ENCODE measurements around the gene DNAH12. TPM values are rescaled to one million over a fixed set of nuclear protein-coding genes. Genes with fewer than 3 reads are reported as not detected.

The DNAH12 gene
- total RNA-seq = 1 to 10 TPM; 2.8 to 7.8 TPM
- 1 to 10 TPM; 5.9 to 6.1 TPM for polyA plus RNA-seq (ENCODE audit: insufficient read length in 2 of 2)
- long read RNA-seq, donor 1 = 0 reads
- long read RNA-seq, donor 2 = 0 reads
- long read RNA-seq, donor 3 = 0 reads
- long read RNA-seq, donor 4, partial matches to known transcripts = 27 of 27 reads
- long read RNA-seq, donor 4, other reads (novel, unspliced or antisense) = 0 of 27 reads

GRCh38 chr3:57544181-57545125 is at the start of gene DNAH12:
TSS of gene DNAH12 (minus strand) at chr3:57544344. CDS start at chr3:57542870, 1,474 bp downstream.
- peak within 1 kb of the TSS; percentile 39 for H3K4me3 ChIP-seq (ENCODE audit: low read depth, low read length)
- no peaks in the 10 kb centered on the region for H3K27me3 ChIP-seq (ENCODE audit: control insufficient read depth, insufficient read depth, low read length)
- WGBS (ENCODE audit: insufficient coverage) = 2% methylated on average over 15 of the region's 20 CpGs
- H3K4me1 ChIP-seq (ENCODE audit: control insufficient read depth, insufficient read depth, low read length) = peaks cover 16% of the 10 kb centered on the region
- H3K9me3 ChIP-seq (ENCODE audit: control insufficient read depth, insufficient read depth, low read length) = no peaks in the 10 kb centered on the region
- H3K36me3 ChIP-seq (ENCODE audit: control insufficient read depth, insufficient read depth, low read length) = no peaks in the 10 kb centered on the region
- peak; percentile 40 to 90 (median 56) for DNase-seq (ENCODE audit: low read depth in 4 of 6, low spot score in 6 of 6)
- peak within 1 kb of the TSS; percentile 52 for H3K27ac ChIP-seq (ENCODE audit: low read depth, low read length)

GRCh38 chr3:57592306-57592705 is 48.2 kb upstream of the DNAH12 start:
- no peak overlapping the region for H3K4me3 ChIP-seq (ENCODE audit: low read depth, low read length)
- peaks cover 11% of the 10 kb centered on the region for H3K36me3 ChIP-seq (ENCODE audit: control insufficient read depth, insufficient read depth, low read length)
- H3K27me3 ChIP-seq (ENCODE audit: control insufficient read depth, insufficient read depth, low read length) = no peaks in the 10 kb centered on the region
- no peak for DNase-seq (ENCODE audit: low read depth in 4 of 6, low spot score in 6 of 6)
- 100% methylated on average over 1 of the region's 6 CpGs for WGBS (ENCODE audit: insufficient coverage)
- no peaks in the 10 kb centered on the region for H3K9me3 ChIP-seq (ENCODE audit: control insufficient read depth, insufficient read depth, low read length)
- H3K27ac ChIP-seq (ENCODE audit: low read depth, low read length) = no peak overlapping the region
- peaks cover 14% of the 10 kb centered on the region for H3K4me1 ChIP-seq (ENCODE audit: control insufficient read depth, insufficient read depth, low read length)

GRCh38 chr3:57587905-57588304 is 43.8 kb upstream of the DNAH12 start:
- Histone ChIP-seq H3K9me3 (ENCODE audit: control insufficient read depth, insufficient read depth, low read length) (no peaks in the 10 kb centered on the region), H3K27me3 (ENCODE audit: control insufficient read depth, insufficient read depth, low read length) (no peaks in the 10 kb centered on the region), H3K36me3 (ENCODE audit: control insufficient read depth, insufficient read depth, low read length) (peaks cover 8% of the 10 kb centered on the region), H3K4me1 (ENCODE audit: control insufficient read depth, insufficient read depth, low read length) (no peaks in the 10 kb centered on the region), H3K4me3 (ENCODE audit: low read depth, low read length) (no peak overlapping the region), H3K27ac (ENCODE audit: low read depth, low read length) (no peak overlapping the region)
- DNase-seq (ENCODE audit: low read depth in 4 of 6, low spot score in 6 of 6) = no peak
- WGBS (ENCODE audit: insufficient coverage) = no CpG with 5 or more reads among the region's 2 CpGs

- Histone ChIP-seq H3K9me3 (ENCODE audit: control insufficient read depth, insufficient read depth, low read length) (no peaks in the 10 kb centered on the region), H3K4me3 (ENCODE audit: low read depth, low read length) (no peak overlapping the region), H3K27me3 (ENCODE audit: control insufficient read depth, insufficient read depth, low read length) (no peaks in the 10 kb centered on the region), H3K36me3 (ENCODE audit: control insufficient read depth, insufficient read depth, low read length) (peaks cover 9% of the 10 kb centered on the region), H3K27ac (ENCODE audit: low read depth, low read length) (no peak overlapping the region), H3K4me1 (ENCODE audit: control insufficient read depth, insufficient read depth, low read length) (no peaks in the 10 kb centered on the region)
- no peak for DNase-seq (ENCODE audit: low read depth in 4 of 6, low spot score in 6 of 6)
- WGBS (ENCODE audit: insufficient coverage) = 65% methylated on average over 4 of the region's 6 CpGs
Measured at GRCh38 chr3:57586778-57587177, 42.6 kb upstream of the DNAH12 start.

- Histone ChIP-seq H3K36me3 (ENCODE audit: control insufficient read depth, insufficient read depth, low read length) (peaks cover 9% of the 10 kb centered on the region), H3K9me3 (ENCODE audit: control insufficient read depth, insufficient read depth, low read length) (no peaks in the 10 kb centered on the region), H3K4me3 (ENCODE audit: low read depth, low read length) (no peak overlapping the region), H3K4me1 (ENCODE audit: control insufficient read depth, insufficient read depth, low read length) (no peaks in the 10 kb centered on the region), H3K27ac (ENCODE audit: low read depth, low read length) (no peak overlapping the region), H3K27me3 (ENCODE audit: control insufficient read depth, insufficient read depth, low read length) (no peaks in the 10 kb centered on the region)
- WGBS (ENCODE audit: insufficient coverage) = 83% methylated on average over 1 of the region's 2 CpGs
- no peak for DNase-seq (ENCODE audit: low read depth in 4 of 6, low spot score in 6 of 6)
Measured at GRCh38 chr3:57583544-57583943, 39.4 kb upstream of the DNAH12 start.

GRCh38 chr3:57582474-57583168 is 38.5 kb upstream of the DNAH12 start:
- Histone ChIP-seq H3K4me3 (ENCODE audit: low read depth, low read length) (no peak overlapping the region), H3K27me3 (ENCODE audit: control insufficient read depth, insufficient read depth, low read length) (no peaks in the 10 kb centered on the region), H3K4me1 (ENCODE audit: control insufficient read depth, insufficient read depth, low read length) (no peaks in the 10 kb centered on the region), H3K36me3 (ENCODE audit: control insufficient read depth, insufficient read depth, low read length) (peaks cover 12% of the 10 kb centered on the region), H3K9me3 (ENCODE audit: control insufficient read depth, insufficient read depth, low read length) (no peaks in the 10 kb centered on the region), H3K27ac (ENCODE audit: low read depth, low read length) (no peak overlapping the region)
- 83% methylated on average over 3 of the region's 7 CpGs for WGBS (ENCODE audit: insufficient coverage)
- DNase-seq (ENCODE audit: low read depth in 4 of 6, low spot score in 6 of 6) = no peak

- no peak overlapping the region for H3K27ac ChIP-seq (ENCODE audit: low read depth, low read length)
- 90% methylated on average over 1 of the region's 9 CpGs for WGBS (ENCODE audit: insufficient coverage)
- peaks cover 28% of the 10 kb centered on the region for H3K36me3 ChIP-seq (ENCODE audit: control insufficient read depth, insufficient read depth, low read length)
- no peaks in the 10 kb centered on the region for H3K4me1 ChIP-seq (ENCODE audit: control insufficient read depth, insufficient read depth, low read length)
- H3K4me3 ChIP-seq (ENCODE audit: low read depth, low read length) = no peak overlapping the region
- no peak for DNase-seq (ENCODE audit: low read depth in 4 of 6, low spot score in 6 of 6)
- no peaks in the 10 kb centered on the region for H3K9me3 ChIP-seq (ENCODE audit: control insufficient read depth, insufficient read depth, low read length)
- H3K27me3 ChIP-seq (ENCODE audit: control insufficient read depth, insufficient read depth, low read length) = no peaks in the 10 kb centered on the region
Measured at GRCh38 chr3:57577801-57578200, 33.7 kb upstream of the DNAH12 start.

GRCh38 chr3:57575966-57576626 is 32.0 kb upstream of the DNAH12 start:
- H3K4me1 ChIP-seq (ENCODE audit: control insufficient read depth, insufficient read depth, low read length) = no peaks in the 10 kb centered on the region
- WGBS (ENCODE audit: insufficient coverage) = 67% methylated on average over 1 of the region's 3 CpGs
- no peaks in the 10 kb centered on the region for H3K27me3 ChIP-seq (ENCODE audit: control insufficient read depth, insufficient read depth, low read length)
- H3K27ac ChIP-seq (ENCODE audit: low read depth, low read length) = no peak overlapping the region
- DNase-seq (ENCODE audit: low read depth in 4 of 6, low spot score in 6 of 6) = no peak
- no peaks in the 10 kb centered on the region for H3K9me3 ChIP-seq (ENCODE audit: control insufficient read depth, insufficient read depth, low read length)
- peaks cover 26% of the 10 kb centered on the region for H3K36me3 ChIP-seq (ENCODE audit: control insufficient read depth, insufficient read depth, low read length)
- no peak overlapping the region for H3K4me3 ChIP-seq (ENCODE audit: low read depth, low read length)

- no peaks in the 10 kb centered on the region for H3K27me3 ChIP-seq (ENCODE audit: control insufficient read depth, insufficient read depth, low read length)
- no peaks in the 10 kb centered on the region for H3K9me3 ChIP-seq (ENCODE audit: control insufficient read depth, insufficient read depth, low read length)
- H3K36me3 ChIP-seq (ENCODE audit: control insufficient read depth, insufficient read depth, low read length) = peaks cover 35% of the 10 kb centered on the region
- no peak for DNase-seq (ENCODE audit: low read depth in 4 of 6, low spot score in 6 of 6)
- H3K27ac ChIP-seq (ENCODE audit: low read depth, low read length) = no peak overlapping the region
- H3K4me3 ChIP-seq (ENCODE audit: low read depth, low read length) = no peak overlapping the region
- no peaks in the 10 kb centered on the region for H3K4me1 ChIP-seq (ENCODE audit: control insufficient read depth, insufficient read depth, low read length)
- WGBS (ENCODE audit: insufficient coverage) = no CpG with 5 or more reads among the region's 3 CpGs
Measured at GRCh38 chr3:57572096-57572495, 28.0 kb upstream of the DNAH12 start.
